Measurements from ENCODE around the gene SV2C.

Gene SV2C

DNA sequence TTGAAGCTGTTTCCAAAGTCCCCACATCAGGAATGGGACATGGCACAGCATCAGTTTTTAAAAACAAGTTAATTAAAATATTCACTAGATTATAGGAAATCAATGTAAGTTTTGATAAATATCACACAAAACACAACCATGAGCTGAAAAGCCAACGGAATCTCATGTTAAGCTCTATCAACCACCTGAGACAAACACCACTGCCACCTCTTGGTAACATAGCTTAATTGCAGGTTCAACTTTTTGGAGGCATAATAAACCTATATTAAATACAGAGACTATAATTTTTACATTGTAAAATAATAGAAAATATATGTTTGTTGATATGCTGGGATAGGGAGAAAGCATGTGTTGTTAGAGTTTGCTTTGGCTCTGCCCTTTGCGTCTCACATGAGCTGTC, 126.1 kb downstream of the SV2C start:
- Histone ChIP-seq H3K4me1 (ENCODE audit: control insufficient read depth, insufficient read depth, low read length) (no peaks in the 10 kb centered on the region), H3K4me3 (ENCODE audit: low read depth, low read length) (no peak overlapping the region), H3K9me3 (ENCODE audit: control insufficient read depth, insufficient read depth, low read depth, low read length) (no peaks in the 10 kb centered on the region; the same call in 1 of the 2 replicates), H3K36me3 (ENCODE audit: control insufficient read depth in 2 of 2, insufficient read depth in 1 of 2, low read length in 2 of 2) (no peaks in the 10 kb centered on the region), H3K27ac (ENCODE audit: extremely low read depth, low read depth, low read length) (no peak overlapping the region)
- ChIA-PET POLR2A (no interaction called here), CTCF (interaction anchor here (0.5 to 1.2 kb wide), 7 partner anchors 9 to 371 kb away, joined by 3 to 6 read pairs (median 3); no protein-coding TSS in a partner anchor)
- TF ChIP-seq, protein P1, sequence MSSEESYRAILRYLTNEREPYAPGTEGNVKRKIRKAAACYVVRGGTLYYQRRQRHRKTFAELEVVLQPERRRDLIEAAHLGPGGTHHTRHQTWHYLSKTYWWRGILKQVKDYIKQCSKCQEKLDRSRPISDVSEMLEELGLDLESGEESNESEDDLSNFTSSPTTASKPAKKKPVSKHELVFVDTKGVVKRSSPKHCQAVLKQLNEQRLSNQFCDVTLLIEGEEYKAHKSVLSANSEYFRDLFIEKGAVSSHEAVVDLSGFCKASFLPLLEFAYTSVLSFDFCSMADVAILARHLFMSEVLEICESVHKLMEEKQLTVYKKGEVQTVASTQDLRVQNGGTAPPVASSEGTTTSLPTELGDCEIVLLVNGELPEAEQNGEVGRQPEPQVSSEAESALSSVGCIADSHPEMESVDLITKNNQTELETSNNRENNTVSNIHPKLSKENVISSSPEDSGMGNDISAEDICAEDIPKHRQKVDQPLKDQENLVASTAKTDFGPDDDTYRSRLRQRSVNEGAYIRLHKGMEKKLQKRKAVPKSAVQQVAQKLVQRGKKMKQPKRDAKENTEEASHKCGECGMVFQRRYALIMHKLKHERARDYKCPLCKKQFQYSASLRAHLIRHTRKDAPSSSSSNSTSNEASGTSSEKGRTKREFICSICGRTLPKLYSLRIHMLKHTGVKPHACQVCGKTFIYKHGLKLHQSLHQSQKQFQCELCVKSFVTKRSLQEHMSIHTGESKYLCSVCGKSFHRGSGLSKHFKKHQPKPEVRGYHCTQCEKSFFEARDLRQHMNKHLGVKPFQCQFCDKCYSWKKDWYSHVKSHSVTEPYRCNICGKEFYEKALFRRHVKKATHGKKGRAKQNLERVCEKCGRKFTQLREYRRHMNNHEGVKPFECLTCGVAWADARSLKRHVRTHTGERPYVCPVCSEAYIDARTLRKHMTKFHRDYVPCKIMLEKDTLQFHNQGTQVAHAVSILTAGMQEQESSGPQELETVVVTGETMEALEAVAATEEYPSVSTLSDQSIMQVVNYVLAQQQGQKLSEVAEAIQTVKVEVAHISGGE (tag by site-specific recombination; conservative IDR thresholded peaks at IDR 0.05; ENCODE audit: low read depth) = no peak
- TF ChIP-seq, protein P2, sequence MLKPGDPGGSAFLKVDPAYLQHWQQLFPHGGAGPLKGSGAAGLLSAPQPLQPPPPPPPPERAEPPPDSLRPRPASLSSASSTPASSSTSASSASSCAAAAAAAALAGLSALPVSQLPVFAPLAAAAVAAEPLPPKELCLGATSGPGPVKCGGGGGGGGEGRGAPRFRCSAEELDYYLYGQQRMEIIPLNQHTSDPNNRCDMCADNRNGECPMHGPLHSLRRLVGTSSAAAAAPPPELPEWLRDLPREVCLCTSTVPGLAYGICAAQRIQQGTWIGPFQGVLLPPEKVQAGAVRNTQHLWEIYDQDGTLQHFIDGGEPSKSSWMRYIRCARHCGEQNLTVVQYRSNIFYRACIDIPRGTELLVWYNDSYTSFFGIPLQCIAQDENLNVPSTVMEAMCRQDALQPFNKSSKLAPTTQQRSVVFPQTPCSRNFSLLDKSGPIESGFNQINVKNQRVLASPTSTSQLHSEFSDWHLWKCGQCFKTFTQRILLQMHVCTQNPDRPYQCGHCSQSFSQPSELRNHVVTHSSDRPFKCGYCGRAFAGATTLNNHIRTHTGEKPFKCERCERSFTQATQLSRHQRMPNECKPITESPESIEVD (tag by site-specific recombination; IDR thresholded peaks at IDR 0.05) = no peak
- TF ChIP-seq, protein P3, sequence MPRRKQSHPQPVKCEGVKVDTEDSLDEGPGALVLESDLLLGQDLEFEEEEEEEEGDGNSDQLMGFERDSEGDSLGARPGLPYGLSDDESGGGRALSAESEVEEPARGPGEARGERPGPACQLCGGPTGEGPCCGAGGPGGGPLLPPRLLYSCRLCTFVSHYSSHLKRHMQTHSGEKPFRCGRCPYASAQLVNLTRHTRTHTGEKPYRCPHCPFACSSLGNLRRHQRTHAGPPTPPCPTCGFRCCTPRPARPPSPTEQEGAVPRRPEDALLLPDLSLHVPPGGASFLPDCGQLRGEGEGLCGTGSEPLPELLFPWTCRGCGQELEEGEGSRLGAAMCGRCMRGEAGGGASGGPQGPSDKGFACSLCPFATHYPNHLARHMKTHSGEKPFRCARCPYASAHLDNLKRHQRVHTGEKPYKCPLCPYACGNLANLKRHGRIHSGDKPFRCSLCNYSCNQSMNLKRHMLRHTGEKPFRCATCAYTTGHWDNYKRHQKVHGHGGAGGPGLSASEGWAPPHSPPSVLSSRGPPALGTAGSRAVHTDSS (tag by site-specific recombination; IDR thresholded peaks at IDR 0.05) = no peak
- TF ChIP-seq RBAK (tag by site-specific recombination; IDR thresholded peaks at IDR 0.05) (no peak), BCL11B (tag by site-specific recombination; IDR thresholded peaks at IDR 0.05; ENCODE audit: low read depth) (no peak), ZBTB8A (tag by site-specific recombination; IDR thresholded peaks at IDR 0.05) (no peak), PBX3 (CRISPR knock-in tag; IDR thresholded peaks at IDR 0.05) (no peak), ZNF449 (tag by site-specific recombination; IDR thresholded peaks at IDR 0.05) (no peak), ZNF704 (tag by site-specific recombination; IDR thresholded peaks at IDR 0.05) (no peak), ZNF580 (tag by site-specific recombination; IDR thresholded peaks at IDR 0.05) (no peak), ZNF140 (tag by site-specific recombination; IDR thresholded peaks at IDR 0.05) (no peak), ZNF473 (tag by site-specific recombination; IDR thresholded peaks at IDR 0.05) (no peak), SP3 (tag by site-specific recombination; IDR thresholded peaks at IDR 0.05) (no peak), ZNF792 (tag by site-specific recombination; IDR thresholded peaks at IDR 0.05) (no peak), ZNF677 (tag by site-specific recombination; IDR thresholded peaks at IDR 0.05) (no peak), TCF7L2 (IDR thresholded peaks at IDR 0.05; ENCODE audit: borderline replicate concordance, low read depth, low read length) (no peak), ZNF510 (tag by site-specific recombination; IDR thresholded peaks at IDR 0.05; ENCODE audit: insufficient replicate concordance) (no peak)
- TF ChIP-seq, protein P4, sequence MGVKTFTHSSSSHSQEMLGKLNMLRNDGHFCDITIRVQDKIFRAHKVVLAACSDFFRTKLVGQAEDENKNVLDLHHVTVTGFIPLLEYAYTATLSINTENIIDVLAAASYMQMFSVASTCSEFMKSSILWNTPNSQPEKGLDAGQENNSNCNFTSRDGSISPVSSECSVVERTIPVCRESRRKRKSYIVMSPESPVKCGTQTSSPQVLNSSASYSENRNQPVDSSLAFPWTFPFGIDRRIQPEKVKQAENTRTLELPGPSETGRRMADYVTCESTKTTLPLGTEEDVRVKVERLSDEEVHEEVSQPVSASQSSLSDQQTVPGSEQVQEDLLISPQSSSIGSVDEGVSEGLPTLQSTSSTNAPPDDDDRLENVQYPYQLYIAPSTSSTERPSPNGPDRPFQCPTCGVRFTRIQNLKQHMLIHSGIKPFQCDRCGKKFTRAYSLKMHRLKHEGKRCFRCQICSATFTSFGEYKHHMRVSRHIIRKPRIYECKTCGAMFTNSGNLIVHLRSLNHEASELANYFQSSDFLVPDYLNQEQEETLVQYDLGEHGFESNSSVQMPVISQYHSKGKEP (tag by site-specific recombination; IDR thresholded peaks at IDR 0.05) = no peak
- TF ChIP-seq, protein P5, sequence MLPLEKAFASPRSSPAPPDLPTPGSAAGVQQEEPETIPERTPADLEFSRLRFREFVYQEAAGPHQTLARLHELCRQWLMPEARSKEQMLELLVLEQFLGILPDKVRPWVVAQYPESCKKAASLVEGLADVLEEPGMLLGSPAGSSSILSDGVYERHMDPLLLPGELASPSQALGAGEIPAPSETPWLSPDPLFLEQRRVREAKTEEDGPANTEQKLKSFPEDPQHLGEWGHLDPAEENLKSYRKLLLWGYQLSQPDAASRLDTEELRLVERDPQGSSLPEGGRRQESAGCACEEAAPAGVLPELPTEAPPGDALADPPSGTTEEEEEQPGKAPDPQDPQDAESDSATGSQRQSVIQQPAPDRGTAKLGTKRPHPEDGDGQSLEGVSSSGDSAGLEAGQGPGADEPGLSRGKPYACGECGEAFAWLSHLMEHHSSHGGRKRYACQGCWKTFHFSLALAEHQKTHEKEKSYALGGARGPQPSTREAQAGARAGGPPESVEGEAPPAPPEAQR (tag by site-specific recombination; IDR thresholded peaks at IDR 0.05) = no peak
- TF ChIP-seq, protein P6, sequence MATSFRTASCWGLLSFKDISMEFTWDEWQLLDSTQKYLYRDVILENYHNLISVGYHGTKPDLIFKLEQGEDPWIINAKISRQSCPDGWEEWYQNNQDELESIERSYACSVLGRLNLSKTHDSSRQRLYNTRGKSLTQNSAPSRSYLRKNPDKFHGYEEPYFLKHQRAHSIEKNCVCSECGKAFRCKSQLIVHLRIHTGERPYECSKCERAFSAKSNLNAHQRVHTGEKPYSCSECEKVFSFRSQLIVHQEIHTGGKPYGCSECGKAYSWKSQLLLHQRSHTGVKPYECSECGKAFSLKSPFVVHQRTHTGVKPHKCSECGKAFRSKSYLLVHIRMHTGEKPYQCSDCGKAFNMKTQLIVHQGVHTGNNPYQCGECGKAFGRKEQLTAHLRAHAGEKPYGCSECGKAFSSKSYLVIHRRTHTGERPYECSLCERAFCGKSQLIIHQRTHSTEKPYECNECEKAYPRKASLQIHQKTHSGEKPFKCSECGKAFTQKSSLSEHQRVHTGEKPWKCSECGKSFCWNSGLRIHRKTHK (tag by site-specific recombination; IDR thresholded peaks at IDR 0.05) = no peak

All from HEK293 (cell line).